Fibroblast of lung (primary cell): Measurements from ENCODE around the gene RAB23. TPM values are rescaled to one million over a fixed set of nuclear protein-coding genes. Genes with fewer than 3 reads are reported as not detected.
A peak's percentile ranks its signal among the peaks of the same experiment; 100 is the strongest.

Experiments
- DNase-seq, 2 donors: peaks; one replicate each; pipeline versions ENCODE4 v3.0.0 to v3.0.0-alpha.2; 2010; ENCODE audit warnings: low read depth in 2 of 2
- H2AFZ ChIP-seq: 2 replicates; pipeline ENCODE4 v1.5.1; 2012; ENCODE audit warnings: low read length, control low read depth, inconsistent platforms
- H3K27ac ChIP-seq: 2 replicates; pipeline ENCODE4 v1.5.1; 2011; ENCODE audit warnings: low read length, control low read depth; ENCODE audit not compliant: insufficient read depth
- H3K27me3 ChIP-seq: 2 replicates; pipeline ENCODE4 v1.5.1; 2011; ENCODE audit warnings: mild to moderate bottlenecking, low read length; ENCODE audit not compliant: control insufficient read depth, insufficient read depth
- H3K36me3 ChIP-seq: 2 replicates; pipeline ENCODE4 v1.5.1; 2011; ENCODE audit warnings: low read length; ENCODE audit not compliant: control insufficient read depth, insufficient read depth
- H3K4me1 ChIP-seq: 2 replicates; pipeline ENCODE4 v1.5.1; 2011; ENCODE audit warnings: low read length; ENCODE audit not compliant: control insufficient read depth, insufficient read depth; ENCODE audit errors: extremely low read depth
- H3K4me2 ChIP-seq: 2 replicates; pipeline ENCODE4 v1.5.1; 2011; ENCODE audit warnings: low read length, control low read depth; ENCODE audit not compliant: insufficient read depth; ENCODE audit errors: extremely low read depth
- H3K4me3 ChIP-seq, 4 experiments: fragments of 200-600 bp in 1 of 4; sonication (generic) in 1 of 4; replicated peaks in 1 of 4; 2 replicates each; pipeline ENCODE4 v1.5.1; 2011 to 2016; ENCODE audit warnings: low read length in 4 of 4, low read depth in 3 of 4, mild to moderate bottlenecking in 3 of 4, control low read depth in 2 of 4, inconsistent platforms in 1 of 4, mixed read lengths in 1 of 4; ENCODE audit not compliant: insufficient read depth in 1 of 4; ENCODE audit errors: control extremely low read depth in 1 of 4
- H3K79me2 ChIP-seq: 2 replicates; pipeline ENCODE4 v1.5.1; 2012; ENCODE audit warnings: mild to moderate bottlenecking, low read length, inconsistent platforms; ENCODE audit not compliant: control insufficient read depth, insufficient read depth
- H3K9ac ChIP-seq: 2 replicates; pipeline ENCODE4 v1.5.1; 2011; ENCODE audit warnings: mild to moderate bottlenecking, low read length, control low read depth; ENCODE audit not compliant: insufficient read depth
- H3K9me3 ChIP-seq: 2 replicates; pipeline ENCODE4 v1.5.1; 2012; ENCODE audit warnings: low read depth, low read length; ENCODE audit not compliant: control insufficient read depth, insufficient read depth
- H4K20me1 ChIP-seq: 2 replicates; pipeline ENCODE4 v1.5.1; 2011; ENCODE audit warnings: low read length; ENCODE audit not compliant: control insufficient read depth, insufficient read depth; ENCODE audit errors: extremely low read depth
- EZH2 ChIP-seq: IDR thresholded peaks from 2 replicates; pipeline ENCODE4 v1.5.1; 2012; ENCODE audit warnings: low read length, control low read depth, mild to moderate bottlenecking; ENCODE audit errors: missing control alignments
- polyA plus RNA-seq, 2 donors: library from polyadenylated mRNA; depleted of rRNA in 1 of 2; stranded (reverse) in 1 of 2; unstranded in 1 of 2; fragments of >200 nt; gene quantifications; 2 replicates each; pipeline ENCODE4 v1.2.1, GENCODE V29; 2011 to 2012; ENCODE audit warnings: missing spikeins in 1 of 2
- total RNA-seq: library from RNA; depleted of rRNA; stranded (reverse); fragments of >200 nt; gene quantifications from 2 replicates; pipeline ENCODE4 v1.2.1, GENCODE V29; 2014
- TF ChIP-seq, protein P1 (sequence below), 2 donors: IDR thresholded peaks in 1 of 2; conservative IDR thresholded peaks in 1 of 2; 1 replicate in 1 of 2; 2 replicates in 1 of 2; pipeline ENCODE4 v1.5.1; 2011 to 2012; ENCODE audit warnings: low read length in 2 of 2, control low read depth in 1 of 2, inconsistent platforms in 1 of 2, low read depth in 1 of 2, mild to moderate bottlenecking in 1 of 2

The RAB23 gene
- total and polyA plus RNA-seq, 2 donors (not counting 1 experiment from before 2014, with no cell fraction given), result 61.2 to 68.0 TPM

DNA sequence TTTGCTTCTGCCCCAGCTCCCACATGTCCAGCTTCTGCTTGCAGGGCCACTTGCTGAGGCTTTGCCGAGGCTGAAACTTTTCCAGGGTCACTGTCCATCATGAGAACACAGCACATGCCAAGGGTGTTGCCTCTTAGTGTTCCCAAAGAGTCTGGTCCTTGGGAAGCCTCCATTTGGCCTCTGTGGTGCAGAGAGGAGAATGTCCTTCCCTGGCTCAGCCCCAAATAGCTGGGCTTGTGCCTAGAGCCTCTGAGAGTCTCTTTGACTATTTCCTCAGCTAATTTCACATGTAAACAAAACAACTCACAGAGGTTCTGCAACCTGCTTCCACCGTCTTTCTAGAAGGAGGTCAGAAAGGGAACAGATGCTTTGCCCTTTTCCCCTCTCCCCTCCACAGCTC, 40.4 kb upstream of the RAB23 start:
- no peak overlapping the region for H3K9ac ChIP-seq
- H2AFZ ChIP-seq, result no peak overlapping the region
- H3K4me3 ChIP-seq, result no peak overlapping the region

DNA sequence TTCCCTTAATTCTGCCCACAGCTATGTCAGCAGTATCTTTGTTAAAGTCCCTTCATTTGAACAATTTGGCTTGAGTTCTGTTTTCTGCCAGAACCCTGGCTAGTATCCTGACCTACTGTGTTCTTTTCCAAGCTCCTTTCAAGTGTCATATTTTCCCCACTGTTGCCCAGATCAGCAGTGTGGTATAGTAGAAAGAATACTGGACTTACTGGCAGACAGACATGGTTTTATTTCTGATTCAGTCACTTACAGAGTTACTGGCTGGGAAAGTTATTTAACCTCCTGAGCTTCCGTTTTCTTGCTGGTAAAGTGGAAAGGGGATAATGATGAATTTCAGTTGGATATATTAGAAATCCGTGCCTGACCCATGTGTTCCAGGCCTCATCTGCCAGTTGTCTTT, 39.8 kb upstream of the RAB23 start:
- Histone ChIP-seq H3K36me3 (no peaks in the 10 kb centered on the region), H3K4me1 (peaks cover 26% of the 10 kb centered on the region), H3K27me3 (no peaks in the 10 kb centered on the region), H2AFZ (no peak overlapping the region), H3K79me2 (no peaks in the 10 kb centered on the region), H3K4me2 (peak overlapping the region; percentile 20), H4K20me1 (no peaks in the 10 kb centered on the region), H3K9me3 (no peaks in the 10 kb centered on the region), H3K27ac (no peak overlapping the region), H3K9ac (no peak overlapping the region), H3K4me3 (no peak overlapping the region)
- peak in 1 of 2 donors; percentile 83 for DNase-seq
- no peak for TF ChIP-seq EZH2
- TF ChIP-seq, protein P1, sequence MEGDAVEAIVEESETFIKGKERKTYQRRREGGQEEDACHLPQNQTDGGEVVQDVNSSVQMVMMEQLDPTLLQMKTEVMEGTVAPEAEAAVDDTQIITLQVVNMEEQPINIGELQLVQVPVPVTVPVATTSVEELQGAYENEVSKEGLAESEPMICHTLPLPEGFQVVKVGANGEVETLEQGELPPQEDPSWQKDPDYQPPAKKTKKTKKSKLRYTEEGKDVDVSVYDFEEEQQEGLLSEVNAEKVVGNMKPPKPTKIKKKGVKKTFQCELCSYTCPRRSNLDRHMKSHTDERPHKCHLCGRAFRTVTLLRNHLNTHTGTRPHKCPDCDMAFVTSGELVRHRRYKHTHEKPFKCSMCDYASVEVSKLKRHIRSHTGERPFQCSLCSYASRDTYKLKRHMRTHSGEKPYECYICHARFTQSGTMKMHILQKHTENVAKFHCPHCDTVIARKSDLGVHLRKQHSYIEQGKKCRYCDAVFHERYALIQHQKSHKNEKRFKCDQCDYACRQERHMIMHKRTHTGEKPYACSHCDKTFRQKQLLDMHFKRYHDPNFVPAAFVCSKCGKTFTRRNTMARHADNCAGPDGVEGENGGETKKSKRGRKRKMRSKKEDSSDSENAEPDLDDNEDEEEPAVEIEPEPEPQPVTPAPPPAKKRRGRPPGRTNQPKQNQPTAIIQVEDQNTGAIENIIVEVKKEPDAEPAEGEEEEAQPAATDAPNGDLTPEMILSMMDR (conservative IDR thresholded peaks at IDR 0.05 in 1 of 2, IDR thresholded peaks at IDR 0.05 in 1 of 2; ENCODE audit: low read depth in 1 of 2, low read length in 2 of 2), result no peak

More for the DNA sequence above, 40.4 kb upstream of the RAB23 start:
- Histone ChIP-seq H3K9me3 (no peaks in the 10 kb centered on the region), H3K36me3 (no peaks in the 10 kb centered on the region), H3K27me3 (no peaks in the 10 kb centered on the region), H3K4me1 (peaks cover 30% of the 10 kb centered on the region), H3K4me2 (peak overlapping the region; percentile 20), H3K27ac (peak overlapping the region; percentile 84), H4K20me1 (no peaks in the 10 kb centered on the region), H3K79me2 (no peaks in the 10 kb centered on the region)
- DNase-seq, result peak; percentile 73 to 78
- TF ChIP-seq EZH2, result no peak
- TF ChIP-seq, protein P1 (conservative IDR thresholded peaks at IDR 0.05 in 1 of 2, IDR thresholded peaks at IDR 0.05 in 1 of 2; ENCODE audit: low read depth in 1 of 2, low read length in 2 of 2), result no peak

DNA sequence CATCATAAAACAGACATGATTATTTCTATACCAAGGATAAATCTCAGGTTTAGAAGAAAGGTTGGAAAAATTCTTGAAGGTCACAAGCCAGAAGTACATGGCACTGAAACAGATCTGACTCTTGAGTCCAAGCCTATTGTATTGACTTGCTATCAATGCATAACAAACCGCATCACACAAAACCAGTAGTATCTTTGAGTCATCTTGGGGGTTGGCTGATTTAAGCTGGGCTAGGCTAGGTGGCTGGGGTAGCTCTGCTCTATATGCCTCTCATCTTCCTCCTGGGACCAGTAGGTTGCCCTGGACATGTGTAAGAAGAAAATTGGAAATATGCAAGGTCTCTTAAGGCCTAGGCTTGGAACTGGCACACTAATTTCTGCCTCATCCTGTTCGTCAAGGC, 37.0 kb upstream of the RAB23 start:
- H3K36me3 ChIP-seq, result no peaks in the 10 kb centered on the region
- no peaks in the 10 kb centered on the region for H3K79me2 ChIP-seq
- H3K4me3 ChIP-seq, result no peak overlapping the region
- H3K4me1 ChIP-seq, result peaks cover 22% of the 10 kb centered on the region
- no peaks in the 10 kb centered on the region for H4K20me1 ChIP-seq
- no peaks in the 10 kb centered on the region for H3K27me3 ChIP-seq
- H3K4me2 ChIP-seq, result no peak overlapping the region
- TF ChIP-seq, protein P1 (conservative IDR thresholded peaks at IDR 0.05 in 1 of 2, IDR thresholded peaks at IDR 0.05 in 1 of 2; ENCODE audit: low read depth in 1 of 2, low read length in 2 of 2), result no peak
- no peak for TF ChIP-seq EZH2
- no peak overlapping the region for H3K27ac ChIP-seq
- H3K9me3 ChIP-seq, result no peaks in the 10 kb centered on the region
- DNase-seq, result no peak
- H2AFZ ChIP-seq, result no peak overlapping the region
- no peak overlapping the region for H3K9ac ChIP-seq
